ENCODE results near the gene ZNF512B. TPM values are rescaled to one million over a fixed set of nuclear protein-coding genes. Genes with fewer than 3 reads are reported as not detected.
"Not testable (repeated sequence)": the region's sequence is repeated elsewhere in the genome, so short reads cannot be mapped to it uniquely, and the experiment has no call there.

Gene ZNF512B
- total RNA-seq = 10 to 100 TPM in 1 of 4 donors, 1 to 10 TPM in 3; 5.7 to 10.9 (median 8.8) TPM

DNA sequence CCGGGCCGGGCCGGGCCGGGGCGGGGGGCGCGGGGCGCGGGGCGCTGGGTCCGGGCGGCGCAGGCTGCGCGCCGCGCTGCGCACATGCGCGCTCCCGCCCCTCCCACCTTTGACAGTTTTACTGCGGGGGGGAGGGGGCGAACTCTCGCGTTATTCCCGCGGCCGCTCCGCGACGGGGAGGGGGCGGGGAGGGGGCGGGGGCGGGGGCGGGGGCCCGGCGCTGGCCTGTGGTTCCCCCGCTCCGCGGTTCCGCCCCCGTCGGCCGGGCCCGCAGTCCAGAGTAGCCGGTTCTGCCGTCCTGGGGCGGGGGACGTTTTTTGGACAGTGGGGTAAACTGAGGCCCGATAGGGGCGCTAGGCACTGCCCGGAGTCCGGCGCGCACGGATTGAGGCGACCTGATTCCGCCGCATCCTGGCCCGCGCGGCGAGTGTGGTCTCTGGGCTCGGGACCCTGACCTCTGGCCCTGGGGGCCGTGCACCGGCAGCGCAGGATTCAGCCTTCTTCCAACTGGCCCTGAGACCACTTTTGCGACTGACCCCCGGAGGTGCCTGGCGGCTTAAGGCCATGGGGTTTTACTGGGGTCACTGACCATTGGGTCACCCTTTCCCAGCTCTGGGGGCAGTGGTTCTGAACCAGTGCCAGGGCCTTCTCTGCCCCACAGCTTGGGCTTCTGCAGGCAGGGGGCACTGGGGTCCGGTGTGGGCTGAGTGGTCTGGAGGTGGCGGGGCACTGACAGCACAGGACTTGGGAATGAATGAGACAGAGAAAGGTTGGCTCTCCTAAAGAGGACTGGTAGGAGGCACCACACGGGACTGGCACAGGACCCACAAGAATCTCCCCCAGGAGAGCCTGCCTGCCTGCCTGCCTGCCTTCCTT is at the start of gene ZNF512B:
TSS of gene ZNF512B (minus strand) at position 93 of the 876 bp plus-strand sequence. CDS start 1,980 bp downstream, outside the sequence.
- intact Hi-C loops (cut with DNase I; ENCODE audit: low total_unique reads) = no loop called here
- TF ChIP-seq CTCF (IDR thresholded peaks at IDR 0.05 in 4 of 5, conservative IDR thresholded peaks at IDR 0.05 in 1 of 5) (no peak), POLR2A (IDR thresholded peaks at IDR 0.05) (no peak)
- H3K27me3 ChIP-seq = no peaks in the 10 kb centered on the region
- peak within 1 kb of the TSS; percentile 54 to 67 (median 62) for H3K4me3 ChIP-seq
- H3K27ac ChIP-seq = peak within 1 kb of the TSS; percentile 58 to 74 (median 67)
- no peaks in the 10 kb centered on the region for H3K9me3 ChIP-seq
- peaks cover 0 to 12% of the 10 kb centered on the region in 2 donors for H3K36me3 ChIP-seq
- in situ Hi-C loops (cut with MboI; ENCODE audit: low sequenced_read_pairs in 4 of 4) = loop anchor here in 1 of 4 donors (10.0 kb wide), 1 partner anchor 185 kb away; no protein-coding TSS in a partner anchor
- peak; percentile 60 to 73 for ATAC-seq
- peaks cover 9 to 24% of the 10 kb centered on the region in 2 donors for H3K4me1 ChIP-seq
- DNase-seq = peak in 1 of 2 donors; percentile 45

- Histone ChIP-seq H3K4me3 (no peak overlapping the region), H3K27me3 (no peaks in the 10 kb centered on the region), H3K4me1 (no peaks in the 10 kb centered on the region), H3K27ac (no peak overlapping the region), H3K9me3 (no peaks in the 10 kb centered on the region), H3K36me3 (peaks cover 0 to 81% of the 10 kb centered on the region in 2 donors)
- no peak for ATAC-seq
- intact Hi-C loops (cut with DNase I; ENCODE audit: low total_unique reads) (no loop called here), in situ Hi-C loops (cut with MboI; ENCODE audit: low sequenced_read_pairs in 4 of 4) (no loop called here)
- TF ChIP-seq CTCF (IDR thresholded peaks at IDR 0.05 in 4 of 5, conservative IDR thresholded peaks at IDR 0.05 in 1 of 5) = no peak
- no peak for TF ChIP-seq POLR2A (IDR thresholded peaks at IDR 0.05)
- no peak for DNase-seq
These were observed 45.9 kb upstream of the ZNF512B start for GRCh38 chr20:64015635-64016034.

DNA sequence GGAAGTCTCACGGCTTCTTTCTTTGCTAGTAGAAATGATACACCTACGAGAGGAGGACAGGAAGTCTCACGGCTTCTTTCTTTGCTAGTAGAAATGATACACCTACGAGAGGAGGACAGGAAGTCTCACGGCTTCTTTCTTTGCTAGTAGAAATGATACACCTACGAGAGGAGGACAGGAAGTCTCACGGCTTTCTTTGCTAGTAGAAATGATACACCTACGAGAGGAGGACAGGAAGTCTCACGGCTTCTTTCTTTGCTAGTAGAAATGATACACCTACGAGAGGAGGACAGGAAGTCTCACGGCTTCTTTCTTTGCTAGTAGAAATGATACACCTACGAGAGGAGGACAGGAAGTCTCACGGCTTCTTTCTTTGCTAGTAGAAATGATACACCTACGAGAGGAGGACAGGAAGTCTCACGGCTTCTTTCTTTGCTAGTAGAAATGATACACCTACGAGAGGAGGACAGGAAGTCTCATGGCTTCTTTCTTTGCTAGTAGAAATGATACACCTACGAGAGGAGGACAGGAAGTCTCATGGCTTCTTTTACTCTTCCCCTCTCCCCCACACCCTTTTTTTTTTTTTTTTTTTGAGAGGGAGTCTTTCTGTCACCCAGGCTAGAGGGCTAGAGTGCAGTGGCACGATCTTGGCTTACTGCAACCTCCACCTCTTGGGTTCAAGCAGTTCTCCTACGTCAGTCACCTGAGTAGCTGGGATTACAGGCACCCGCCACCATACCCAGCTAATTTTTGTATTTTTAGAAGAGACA is 42.8 kb upstream of the ZNF512B start:
- H3K9me3 ChIP-seq; intact Hi-C loops (cut with DNase I; ENCODE audit: low total_unique reads); H3K4me3 ChIP-seq; DNase-seq; H3K27ac ChIP-seq; H3K27me3 ChIP-seq; H3K4me1 ChIP-seq; ATAC-seq; in situ Hi-C loops (cut with MboI; ENCODE audit: low sequenced_read_pairs in 4 of 4): not testable (repeated sequence)
- peaks cover 0 to 68% of the 10 kb centered on the region in 2 donors for H3K36me3 ChIP-seq

DNA sequence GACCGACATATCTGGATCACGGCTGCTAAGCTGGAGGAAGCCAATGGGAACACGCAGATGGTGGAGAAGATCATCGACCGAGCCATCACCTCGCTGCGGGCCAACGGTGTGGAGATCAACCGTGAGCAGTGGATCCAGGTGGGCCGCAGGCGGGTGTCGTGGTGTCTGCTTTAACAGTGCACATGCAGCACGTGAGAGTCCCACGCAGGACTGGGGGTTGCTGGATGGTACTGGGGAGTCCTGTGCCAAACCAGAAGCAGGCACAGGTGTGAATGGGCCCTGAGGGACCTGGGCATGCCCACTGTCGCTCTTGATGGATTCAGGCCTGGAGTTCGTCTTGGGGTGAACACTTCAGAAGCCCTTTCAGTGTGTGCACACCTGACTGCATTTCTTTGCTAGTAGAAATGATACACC is 41.6 kb upstream of the ZNF512B start:
- Histone ChIP-seq H3K27ac (no peak overlapping the region), H3K27me3 (no peaks in the 10 kb centered on the region), H3K9me3 (no peaks in the 10 kb centered on the region), H3K36me3 (peaks cover 0 to 58% of the 10 kb centered on the region in 2 donors), H3K4me3 (no peak overlapping the region), H3K4me1 (no peaks in the 10 kb centered on the region)
- ATAC-seq (no peak), DNase-seq (no peak)
- in situ Hi-C loops (cut with MboI; ENCODE audit: low sequenced_read_pairs in 4 of 4) (no loop called here), intact Hi-C loops (cut with DNase I; ENCODE audit: low total_unique reads) (no loop called here)
- TF ChIP-seq POLR2A (IDR thresholded peaks at IDR 0.05) = no peak
- no peak for TF ChIP-seq CTCF (IDR thresholded peaks at IDR 0.05 in 4 of 5, conservative IDR thresholded peaks at IDR 0.05 in 1 of 5)
